Upper lobe of left lung (tissue), 4 donors: ENCODE results near the gene KCNK13.

Source experiments
- CTCF ChIP-seq, 6 experiments: fragments of 450-650 bp in 4 of 6; fragments of 200-600 bp in 2 of 6; sonication (generic) in 2 of 6; IDR thresholded peaks; one replicate each; pipeline ENCODE4 v1.5.1; 2016 to 2019; ENCODE audit warnings: antibody characterized with exemption in 6 of 6
- POLR2A ChIP-seq, 4 donors: fragments of 450-650 bp; IDR thresholded peaks; one replicate each; pipeline ENCODE4 v1.5.1; 2016 to 2017; ENCODE audit warnings: antibody characterized with exemption in 4 of 4, mild to moderate bottlenecking in 2 of 4

GRCh38 chr14:90093942-90094595, 32.3 kb downstream of the KCNK13 start:
- no peak for TF ChIP-seq CTCF (IDR thresholded peaks at IDR 0.05)
- TF ChIP-seq POLR2A (IDR thresholded peaks at IDR 0.05) = no peak
